ENCODE data around the gene MTMR2.

- TF ChIP-seq, protein P1, sequence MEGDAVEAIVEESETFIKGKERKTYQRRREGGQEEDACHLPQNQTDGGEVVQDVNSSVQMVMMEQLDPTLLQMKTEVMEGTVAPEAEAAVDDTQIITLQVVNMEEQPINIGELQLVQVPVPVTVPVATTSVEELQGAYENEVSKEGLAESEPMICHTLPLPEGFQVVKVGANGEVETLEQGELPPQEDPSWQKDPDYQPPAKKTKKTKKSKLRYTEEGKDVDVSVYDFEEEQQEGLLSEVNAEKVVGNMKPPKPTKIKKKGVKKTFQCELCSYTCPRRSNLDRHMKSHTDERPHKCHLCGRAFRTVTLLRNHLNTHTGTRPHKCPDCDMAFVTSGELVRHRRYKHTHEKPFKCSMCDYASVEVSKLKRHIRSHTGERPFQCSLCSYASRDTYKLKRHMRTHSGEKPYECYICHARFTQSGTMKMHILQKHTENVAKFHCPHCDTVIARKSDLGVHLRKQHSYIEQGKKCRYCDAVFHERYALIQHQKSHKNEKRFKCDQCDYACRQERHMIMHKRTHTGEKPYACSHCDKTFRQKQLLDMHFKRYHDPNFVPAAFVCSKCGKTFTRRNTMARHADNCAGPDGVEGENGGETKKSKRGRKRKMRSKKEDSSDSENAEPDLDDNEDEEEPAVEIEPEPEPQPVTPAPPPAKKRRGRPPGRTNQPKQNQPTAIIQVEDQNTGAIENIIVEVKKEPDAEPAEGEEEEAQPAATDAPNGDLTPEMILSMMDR (IDR thresholded peaks at IDR 0.05 in 2 of 3, conservative IDR thresholded peaks at IDR 0.05 in 1 of 3; ENCODE audit: insufficient read depth in 2 of 3, low read depth in 1 of 3, low read length in 3 of 3): no peak
- TF ChIP-seq PTTG1 (tag; IDR thresholded peaks at IDR 0.05; ENCODE audit: low read depth): no peak
- TF ChIP-seq RCOR1 (IDR thresholded peaks at IDR 0.05; ENCODE audit: borderline replicate concordance in 1 of 2, low read depth in 2 of 2, low read length in 2 of 2): no peak
- no peak for TF ChIP-seq ZBTB7A (IDR thresholded peaks at IDR 0.05; ENCODE audit: borderline replicate concordance, control insufficient read depth, low read depth, low read length)
- TF ChIP-seq MCM2 (IDR thresholded peaks at IDR 0.05; ENCODE audit: low read depth): no peak
- TF ChIP-seq ZNF512 (tag; IDR thresholded peaks at IDR 0.05): no peak
- no peak for TF ChIP-seq RAD51 (IDR thresholded peaks at IDR 0.05; ENCODE audit: borderline replicate concordance, low read depth)
- no peak for TF ChIP-seq SMARCE1 (IDR thresholded peaks at IDR 0.05)
- no peak for TF ChIP-seq SRF (CRISPR knock-in tag; IDR thresholded peaks at IDR 0.05)
- TF ChIP-seq NCOA2 (IDR thresholded peaks at IDR 0.05; ENCODE audit: partially characterized antibody in 2 of 2): no peak
- no peak for TF ChIP-seq FOXM1 (IDR thresholded peaks at IDR 0.05; ENCODE audit: low read depth)
- TF ChIP-seq FOXM1 (CRISPR knock-in tag; IDR thresholded peaks at IDR 0.05; ENCODE audit: low read depth): no peak
- no peak for TF ChIP-seq ETV6 (IDR thresholded peaks at IDR 0.05; ENCODE audit: borderline replicate concordance in 1 of 2, low read depth in 2 of 2, low read length in 1 of 2)
- TF ChIP-seq ETV6 (CRISPR knock-in tag; IDR thresholded peaks at IDR 0.05; ENCODE audit: borderline replicate concordance): no peak
Observed at GRCh38 chr11:95898782-95899181, 25.1 kb downstream of the MTMR2 start.
